Measurements from ENCODE around the gene ELOVL2.

DNA sequence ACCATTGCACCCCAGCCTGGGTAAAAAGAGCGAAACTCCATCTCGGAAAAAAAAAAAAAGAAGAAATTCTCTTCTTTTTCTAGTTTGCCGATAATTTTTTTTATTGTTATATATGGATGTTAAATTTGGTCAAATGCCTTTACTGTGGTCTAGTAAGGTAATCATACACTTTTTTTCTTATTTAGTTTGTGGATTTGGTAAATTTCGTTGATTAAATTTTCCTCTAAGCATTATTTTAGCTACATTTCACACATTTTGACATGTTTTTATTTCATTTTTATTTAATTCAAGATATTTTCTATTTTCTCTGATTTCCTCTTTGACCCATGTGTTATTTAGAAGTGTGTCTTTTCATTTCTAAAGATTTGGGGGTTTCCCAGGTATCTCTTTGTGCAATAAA, 18.0 kb upstream of the ELOVL2 start:
- TF ChIP-seq, protein P1, sequence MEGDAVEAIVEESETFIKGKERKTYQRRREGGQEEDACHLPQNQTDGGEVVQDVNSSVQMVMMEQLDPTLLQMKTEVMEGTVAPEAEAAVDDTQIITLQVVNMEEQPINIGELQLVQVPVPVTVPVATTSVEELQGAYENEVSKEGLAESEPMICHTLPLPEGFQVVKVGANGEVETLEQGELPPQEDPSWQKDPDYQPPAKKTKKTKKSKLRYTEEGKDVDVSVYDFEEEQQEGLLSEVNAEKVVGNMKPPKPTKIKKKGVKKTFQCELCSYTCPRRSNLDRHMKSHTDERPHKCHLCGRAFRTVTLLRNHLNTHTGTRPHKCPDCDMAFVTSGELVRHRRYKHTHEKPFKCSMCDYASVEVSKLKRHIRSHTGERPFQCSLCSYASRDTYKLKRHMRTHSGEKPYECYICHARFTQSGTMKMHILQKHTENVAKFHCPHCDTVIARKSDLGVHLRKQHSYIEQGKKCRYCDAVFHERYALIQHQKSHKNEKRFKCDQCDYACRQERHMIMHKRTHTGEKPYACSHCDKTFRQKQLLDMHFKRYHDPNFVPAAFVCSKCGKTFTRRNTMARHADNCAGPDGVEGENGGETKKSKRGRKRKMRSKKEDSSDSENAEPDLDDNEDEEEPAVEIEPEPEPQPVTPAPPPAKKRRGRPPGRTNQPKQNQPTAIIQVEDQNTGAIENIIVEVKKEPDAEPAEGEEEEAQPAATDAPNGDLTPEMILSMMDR (IDR thresholded peaks at IDR 0.05), result no peak
- no peak for TF ChIP-seq POLR2A (IDR thresholded peaks at IDR 0.05)

Data from body of pancreas (tissue), 4 donors.